Embryonic facial prominence (tissue), 1 donor: ENCODE measurements around the gene CTDNEP1.

ENCODE experiments used
- DNase-seq: peaks from one replicate; pipeline ENCODE4 v3.0.0-alpha.2; 2016; ENCODE audit errors: extremely low spot score

Gene CTDNEP1

GRCh38 chr17:7280519-7281073 lies 29.1 kb upstream of the CTDNEP1 start:
- DNase-seq = peak; percentile 58

- no peak for DNase-seq
Measured at GRCh38 chr17:7279448-7279847, 27.9 kb upstream of the CTDNEP1 start.

GRCh38 chr17:7266784-7267183 lies 15.2 kb upstream of the CTDNEP1 start:
- DNase-seq = no peak

DNA sequence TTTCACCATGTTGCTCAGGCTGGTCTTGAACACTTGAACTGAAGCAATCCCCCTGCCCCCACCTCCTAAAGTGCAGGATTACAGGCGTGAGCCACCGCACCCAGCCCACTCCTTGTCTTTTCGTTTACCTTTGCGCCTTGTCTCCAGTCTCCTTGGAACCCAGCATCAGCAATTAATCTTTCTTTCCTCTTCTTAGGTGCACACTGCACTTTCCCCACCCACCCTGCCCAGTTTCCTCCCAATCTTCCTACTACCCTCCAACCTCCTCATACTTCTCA lies 12.2 kb upstream of the CTDNEP1 start:
- DNase-seq = no peak

DNA sequence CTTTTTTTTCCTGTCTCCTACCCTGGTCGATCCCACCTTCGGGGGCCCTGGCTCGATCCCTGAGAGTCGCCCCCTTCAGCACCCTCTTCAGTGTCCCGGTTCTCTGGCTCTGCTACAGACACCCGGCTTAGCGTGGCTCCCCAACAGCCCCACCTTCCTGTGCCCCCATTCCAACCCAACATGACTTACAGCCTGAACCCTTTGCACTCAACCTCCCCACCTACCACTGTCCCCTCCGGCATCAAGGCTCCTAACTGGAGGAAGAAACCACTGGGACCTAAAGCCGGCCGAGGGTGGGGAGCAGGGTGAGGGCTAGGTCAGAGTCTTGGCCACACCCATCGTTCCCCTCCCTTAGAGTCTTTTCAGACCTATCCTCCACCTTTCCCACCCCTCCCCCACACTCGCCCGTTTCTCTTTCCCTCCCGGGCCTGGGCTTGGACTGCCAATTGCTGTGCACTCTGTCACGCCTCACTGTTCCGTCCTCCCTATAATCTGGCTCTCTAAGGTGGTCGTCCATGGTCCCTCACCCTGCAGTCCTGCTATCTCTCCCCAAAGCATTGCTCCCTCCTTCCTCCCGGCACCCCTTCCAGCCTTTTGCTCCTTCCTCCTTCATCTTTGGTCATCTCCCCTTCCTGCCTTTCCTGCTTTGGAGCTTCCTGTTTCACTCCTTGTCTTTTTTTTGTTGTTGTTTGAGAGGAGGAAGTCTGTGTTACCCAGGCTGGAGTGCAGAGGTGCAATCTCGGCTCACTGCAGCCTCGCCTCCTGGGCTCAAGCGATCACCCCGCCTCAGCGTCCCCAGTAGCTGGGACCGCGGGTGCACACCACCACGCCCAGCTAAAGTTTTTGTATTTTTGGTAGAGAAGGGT lies 11.6 kb upstream of the CTDNEP1 start:
- no peak for DNase-seq

- no peak for DNase-seq
Measured at GRCh38 chr17:7262192-7262934, 10.8 kb upstream of the CTDNEP1 start, which contains the start of gene CLDN7. CLDN7 (minus strand) TSS chr17:7262478; CDS start chr17:7262043, 435 bp downstream.

DNA sequence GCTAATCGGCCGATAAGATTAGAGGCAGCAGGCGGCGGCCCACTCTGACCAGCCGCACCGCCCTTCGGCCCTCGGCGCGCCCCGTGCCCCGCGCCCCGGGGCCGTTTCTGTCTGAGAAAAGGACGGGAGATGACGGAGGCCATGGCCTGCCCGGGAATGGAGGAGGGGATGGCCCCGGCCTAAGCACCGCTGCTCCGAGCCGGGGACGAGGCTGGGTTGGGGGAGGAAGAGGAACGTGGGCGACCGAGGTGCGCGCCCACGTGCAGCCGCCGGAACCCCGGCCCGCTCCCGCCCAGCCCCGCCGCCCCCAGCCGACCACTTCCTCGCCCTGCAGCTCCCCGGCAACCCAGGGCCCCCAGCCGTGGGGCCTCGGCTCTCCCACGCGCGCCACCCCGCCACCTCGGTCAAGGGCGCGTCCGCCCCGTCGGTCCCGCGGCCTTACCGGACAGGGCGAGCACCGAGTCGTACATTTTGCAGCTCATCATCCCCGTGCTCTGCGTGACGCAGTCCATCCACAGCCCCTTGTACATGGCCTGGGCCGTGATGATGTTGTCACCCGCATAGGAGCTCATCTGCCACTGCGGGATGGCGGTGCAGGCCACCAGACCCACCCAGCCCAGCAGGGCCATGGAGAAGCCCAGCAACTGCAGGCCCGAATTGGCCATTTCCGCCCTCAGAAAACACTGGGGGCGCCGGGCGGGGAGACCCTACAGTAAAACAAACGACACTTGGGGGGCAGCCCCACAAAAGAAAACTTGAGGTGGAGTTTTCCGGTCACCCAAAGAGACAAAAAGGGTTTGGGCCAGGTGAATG lies 10.1 kb upstream of the CTDNEP1 start:
- no peak for DNase-seq

DNA sequence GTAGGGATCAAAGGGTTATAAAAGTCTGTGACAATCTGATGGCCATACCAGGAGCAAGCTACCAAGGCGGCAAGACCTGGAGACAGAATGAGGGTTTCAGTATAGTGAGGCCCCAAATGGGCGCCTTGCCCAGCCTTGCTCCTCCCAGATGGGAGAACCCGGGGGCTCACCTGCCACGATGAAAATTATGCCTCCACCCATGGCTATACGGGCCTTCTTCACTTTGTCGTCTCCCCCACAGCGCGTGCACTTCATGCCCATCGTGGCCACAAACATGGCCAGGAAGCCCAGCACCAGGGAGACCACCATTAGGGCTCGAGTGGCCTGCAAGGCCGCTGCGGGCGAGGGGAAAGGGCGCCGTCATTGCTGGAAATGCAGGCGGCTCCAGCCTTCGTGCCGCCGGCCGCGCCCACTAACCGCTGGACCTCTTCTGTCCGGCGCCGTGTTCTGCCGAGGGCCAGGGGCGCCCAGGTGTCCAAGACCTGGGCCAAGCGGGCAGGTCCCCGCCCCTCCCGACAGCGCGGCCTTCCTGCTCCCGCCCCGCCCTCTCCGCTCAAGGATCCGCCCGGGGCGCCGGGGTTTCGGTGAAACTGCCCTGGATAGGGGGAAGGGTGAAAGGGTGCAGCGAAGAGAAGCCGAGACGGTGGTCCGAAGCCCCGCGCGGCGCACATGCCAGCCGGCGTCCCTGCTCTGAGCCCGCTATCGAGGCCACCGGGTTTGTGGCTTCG lies 9.3 kb upstream of the CTDNEP1 start:
- DNase-seq = no peak

- DNase-seq = no peak
Measured at GRCh38 chr17:7260151-7260550, 8.6 kb upstream of the CTDNEP1 start.

DNA sequence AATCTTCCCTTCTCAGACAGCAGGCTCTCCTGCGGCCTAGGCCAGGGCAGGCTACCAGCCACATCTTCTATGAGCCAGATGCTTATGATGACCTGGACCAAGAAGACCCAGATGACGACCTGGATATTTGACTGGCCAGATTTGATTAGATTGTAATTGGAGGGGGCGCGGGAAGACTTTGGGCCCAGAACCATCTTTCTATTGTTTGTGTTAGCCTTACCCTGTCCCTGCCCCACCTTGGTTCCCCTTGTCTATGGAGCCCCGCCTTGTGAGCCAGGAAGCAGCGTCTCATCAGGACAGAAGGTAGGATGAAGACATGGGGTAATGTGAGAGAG lies 8.0 kb upstream of the CTDNEP1 start:
- DNase-seq = no peak

DNA sequence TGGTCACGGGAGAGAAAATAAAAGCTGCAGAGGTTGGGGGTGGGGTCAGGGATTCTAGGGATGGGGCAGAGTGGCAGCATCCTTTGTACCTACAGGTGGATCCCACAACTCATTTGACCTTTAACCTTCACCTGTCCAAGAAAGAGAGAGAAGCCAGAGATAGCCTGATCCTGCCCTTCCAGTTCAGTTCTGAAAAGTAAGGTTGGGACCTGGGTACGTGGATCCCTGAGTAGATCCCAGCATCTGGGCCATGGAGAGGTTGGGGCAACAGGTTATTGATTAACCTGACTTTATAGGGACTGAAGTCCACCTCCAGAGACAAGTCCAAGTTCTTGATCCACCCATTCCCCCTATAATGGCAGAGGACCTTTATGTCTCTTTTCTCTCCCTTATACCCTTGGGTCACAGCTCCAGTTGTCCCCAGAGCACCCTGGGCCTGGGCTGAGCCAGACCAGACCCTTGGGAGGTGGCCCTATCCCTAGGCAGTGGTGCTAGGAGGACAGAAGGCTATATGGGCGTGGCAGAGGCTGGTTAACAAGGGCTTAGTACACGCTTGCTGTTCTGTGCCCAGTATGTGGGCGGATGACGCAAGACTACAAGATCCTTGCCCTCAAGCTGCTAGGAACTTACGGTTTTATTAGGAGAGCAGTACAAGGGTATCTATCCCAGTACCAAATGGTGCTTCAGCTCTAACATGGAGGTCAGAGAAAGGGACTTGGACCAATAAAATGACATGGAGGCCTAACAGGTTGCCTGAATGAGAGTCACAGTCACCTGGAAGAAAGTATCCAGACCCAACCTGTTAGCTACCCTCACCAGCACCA lies 7.4 kb upstream of the CTDNEP1 start:
- no peak for DNase-seq

DNA sequence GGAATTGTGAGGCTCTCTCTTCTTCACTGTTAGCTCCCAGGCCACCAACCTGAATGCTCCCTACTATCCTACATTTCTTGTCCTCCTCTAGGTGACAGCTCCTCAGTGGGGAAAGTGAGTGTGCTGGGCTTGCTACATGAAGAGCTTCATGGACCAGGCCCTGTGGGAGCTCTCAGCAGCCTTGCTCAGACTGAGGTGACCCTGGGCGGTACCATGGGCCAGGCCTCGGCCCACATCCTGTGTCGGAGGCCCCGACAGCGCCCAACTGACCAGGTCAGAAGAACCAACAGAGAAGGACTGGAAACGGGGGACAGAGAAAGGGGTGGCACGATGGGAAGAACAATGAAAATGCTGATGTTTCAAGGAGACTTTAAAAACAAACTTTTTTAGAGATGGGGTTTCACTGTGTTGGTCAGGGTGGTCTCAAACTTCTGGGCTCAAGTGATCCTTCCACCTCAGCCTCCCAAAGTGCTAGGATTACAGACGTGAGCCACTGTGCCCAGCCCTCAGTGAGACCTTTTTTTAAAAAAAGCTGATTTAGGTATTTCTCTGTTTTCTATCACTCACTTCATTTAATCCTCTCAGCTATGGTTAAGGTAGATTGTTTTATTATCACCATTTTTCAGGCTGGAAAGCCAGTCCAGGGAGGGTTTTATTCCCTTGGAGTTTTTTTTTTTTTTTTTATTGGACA lies 5.4 kb upstream of the CTDNEP1 start:
- DNase-seq = no peak

DNA sequence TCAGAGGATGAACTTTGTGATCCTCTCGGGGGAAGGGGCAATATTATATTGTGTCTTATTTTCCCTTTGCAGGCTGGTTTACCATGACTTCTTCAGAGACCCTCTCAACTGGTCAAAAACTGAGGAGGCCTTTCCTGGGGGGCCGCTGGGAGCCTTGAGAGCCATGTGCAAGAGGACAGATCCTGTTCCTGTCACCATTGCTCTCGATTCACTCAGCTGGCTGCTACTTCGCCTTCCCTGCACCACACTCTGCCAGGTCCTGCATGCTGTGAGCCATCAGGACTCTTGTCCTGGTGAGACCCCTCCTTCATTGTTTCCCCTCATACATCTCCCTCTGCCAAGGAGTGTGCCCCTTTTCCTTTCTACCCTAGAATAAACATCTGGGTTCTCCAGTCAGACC lies 3.0 kb upstream of the CTDNEP1 start:
- no peak for DNase-seq

- DNase-seq = no peak
Measured at GRCh38 chr17:7253082-7253481, 1.5 kb upstream of the CTDNEP1 start.

DNA sequence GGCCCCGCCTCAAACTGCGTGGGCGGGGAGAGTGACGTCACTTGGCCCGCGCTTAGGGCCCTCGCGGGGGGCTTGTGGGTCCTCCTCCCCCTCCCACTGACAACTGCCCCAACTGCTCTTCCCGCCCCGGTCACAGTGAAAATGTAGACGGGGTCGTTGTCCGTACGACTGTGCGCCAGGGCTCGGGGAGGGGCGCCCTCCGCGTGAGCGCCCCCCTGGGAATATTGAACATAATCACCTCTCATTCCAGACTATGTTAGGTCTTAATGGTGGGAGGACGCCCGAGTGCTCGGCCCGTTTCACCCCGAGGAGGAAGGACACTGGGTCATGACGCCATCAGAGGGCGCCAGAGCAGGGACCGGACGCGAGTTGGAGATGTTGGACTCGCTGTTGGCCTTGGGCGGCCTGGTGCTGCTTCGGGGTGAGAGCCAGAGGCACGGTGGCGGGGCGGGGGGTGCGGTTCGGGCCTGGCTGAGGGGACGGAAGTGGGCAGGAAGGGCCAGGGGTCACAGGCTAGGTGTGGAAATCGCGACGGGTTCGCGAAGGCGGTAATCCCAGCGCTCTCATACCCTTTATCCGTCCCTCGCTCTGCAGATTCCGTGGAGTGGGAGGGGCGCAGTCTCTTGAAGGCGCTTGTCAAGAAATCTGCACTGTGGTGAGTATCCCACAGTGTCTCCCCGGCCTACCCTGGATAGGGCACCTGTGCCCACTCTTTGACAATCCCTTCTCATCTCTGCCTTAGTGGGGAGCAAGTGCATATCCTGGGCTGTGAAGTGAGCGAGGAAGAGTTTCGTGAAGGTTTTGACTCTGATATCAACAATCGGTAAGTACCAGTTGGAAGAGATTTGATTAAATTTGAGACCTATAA lies 876 bp upstream of the CTDNEP1 start, which contains the start of gene ELP5:
Gene ELP5 (plus strand): TSS at position 40 of the 868 bp plus-strand sequence. CDS start 336 bp downstream, at position 376.
- peak; percentile 83 for DNase-seq

GRCh38 chr17:7250695-7251627 lies 573 bp downstream of the CTDNEP1 start:
- DNase-seq = no peak

DNA sequence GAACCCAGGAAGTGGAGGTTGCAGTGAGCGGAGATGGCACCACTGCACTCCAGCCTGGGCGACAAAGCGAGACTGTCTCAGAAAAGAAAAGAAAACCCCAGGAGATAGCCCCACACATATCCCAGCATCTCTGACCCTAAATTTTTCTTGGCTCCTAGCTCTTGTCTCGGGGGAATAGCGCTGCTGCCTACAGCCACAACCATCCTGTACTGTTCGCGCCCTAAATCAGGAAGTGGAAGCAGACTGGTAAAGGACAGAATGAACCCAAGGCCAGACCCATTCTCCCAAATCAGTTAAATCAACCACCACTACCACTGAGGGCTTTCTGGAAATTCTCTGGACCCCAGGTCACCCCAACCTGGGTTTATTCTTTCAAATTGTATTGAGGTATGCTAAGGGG lies 1.7 kb downstream of the CTDNEP1 start:
- DNase-seq = no peak

DNA sequence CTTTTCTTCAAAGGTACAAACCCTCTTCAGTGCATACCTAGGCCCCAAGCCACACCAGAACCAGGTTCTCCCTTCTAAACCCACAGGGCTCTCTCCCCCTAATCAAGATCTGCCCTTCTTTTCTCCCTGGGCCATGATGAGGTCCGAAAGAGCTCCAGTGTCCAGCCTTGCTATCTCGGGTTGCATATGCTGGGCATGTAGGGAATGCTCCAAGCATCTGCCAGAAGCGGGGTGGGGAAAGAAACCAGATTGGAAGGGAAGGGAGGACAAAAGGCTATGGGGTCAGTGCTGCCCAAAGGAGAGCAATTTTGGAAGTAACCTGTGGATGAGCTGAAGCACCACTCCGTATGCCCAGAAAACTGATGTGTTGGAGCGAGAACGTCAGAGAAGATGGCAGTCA lies 2.3 kb downstream of the CTDNEP1 start:
- DNase-seq = no peak
